PC-3 (cell line): ENCODE results near the gene CEP85L.

Source experiments
- EZH2 ChIP-seq: fragments of 300-600 bp; sonication (generic); IDR thresholded peaks from one replicate; pipeline ENCODE4 v1.6.1; 2017; ENCODE audit warnings: antibody characterized with exemption, mild to moderate bottlenecking, low read length; ENCODE audit not compliant: unreplicated experiment
- TF ChIP-seq, protein P1 (sequence below): fragments of 300-600 bp; sonication (generic); conservative IDR thresholded peaks from 2 replicates; pipeline ENCODE4 v1.5.1; 2017; ENCODE audit warnings: antibody characterized with exemption, low read depth, mild to moderate bottlenecking, low read length

DNA sequence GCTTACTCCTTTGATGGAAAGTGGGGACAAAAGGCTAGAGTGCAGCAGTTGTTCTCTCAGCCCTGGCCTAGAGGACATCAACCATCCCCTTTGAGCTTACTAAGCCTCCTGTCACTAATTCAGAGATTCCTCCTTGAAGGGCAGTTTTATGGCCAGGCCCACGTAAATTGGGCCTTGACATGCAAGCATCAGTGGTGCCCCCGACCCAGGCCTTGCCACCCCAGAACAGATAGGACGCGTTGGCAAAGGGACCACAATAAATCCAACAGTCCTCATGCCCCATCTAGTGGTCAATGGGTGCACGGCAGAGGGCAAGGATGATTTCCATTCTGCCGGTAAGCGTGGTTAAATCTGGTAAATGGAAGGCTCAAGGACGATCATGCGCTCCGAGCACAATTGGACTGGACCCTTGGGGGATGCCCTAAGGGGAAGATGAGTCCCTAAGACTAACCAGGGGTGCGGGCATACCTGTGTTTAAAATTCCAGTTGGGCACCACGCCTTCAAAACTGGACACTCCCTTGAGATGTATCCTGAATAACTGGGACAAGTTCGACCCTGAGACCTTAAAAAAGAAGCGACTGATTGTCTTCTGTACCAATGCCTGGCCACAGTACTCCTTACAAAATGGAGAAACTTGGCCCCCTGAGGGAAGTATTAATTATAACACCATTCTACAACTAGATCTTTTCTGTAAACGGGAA, 32.6 kb downstream of the CEP85L start:
- no peak for TF ChIP-seq EZH2
- TF ChIP-seq, protein P1, sequence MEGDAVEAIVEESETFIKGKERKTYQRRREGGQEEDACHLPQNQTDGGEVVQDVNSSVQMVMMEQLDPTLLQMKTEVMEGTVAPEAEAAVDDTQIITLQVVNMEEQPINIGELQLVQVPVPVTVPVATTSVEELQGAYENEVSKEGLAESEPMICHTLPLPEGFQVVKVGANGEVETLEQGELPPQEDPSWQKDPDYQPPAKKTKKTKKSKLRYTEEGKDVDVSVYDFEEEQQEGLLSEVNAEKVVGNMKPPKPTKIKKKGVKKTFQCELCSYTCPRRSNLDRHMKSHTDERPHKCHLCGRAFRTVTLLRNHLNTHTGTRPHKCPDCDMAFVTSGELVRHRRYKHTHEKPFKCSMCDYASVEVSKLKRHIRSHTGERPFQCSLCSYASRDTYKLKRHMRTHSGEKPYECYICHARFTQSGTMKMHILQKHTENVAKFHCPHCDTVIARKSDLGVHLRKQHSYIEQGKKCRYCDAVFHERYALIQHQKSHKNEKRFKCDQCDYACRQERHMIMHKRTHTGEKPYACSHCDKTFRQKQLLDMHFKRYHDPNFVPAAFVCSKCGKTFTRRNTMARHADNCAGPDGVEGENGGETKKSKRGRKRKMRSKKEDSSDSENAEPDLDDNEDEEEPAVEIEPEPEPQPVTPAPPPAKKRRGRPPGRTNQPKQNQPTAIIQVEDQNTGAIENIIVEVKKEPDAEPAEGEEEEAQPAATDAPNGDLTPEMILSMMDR: peak; percentile 80
